Prostate gland (tissue), 2 donors: ENCODE measurements around the gene DAGLA.

Source experiments
- CTCF ChIP-seq, 4 experiments: fragments of 200-600 bp in 2 of 4; fragments of 450-650 bp in 2 of 4; sonication (generic) in 2 of 4; IDR thresholded peaks; 1 replicate in 3 of 4; 2 replicates in 1 of 4; pipeline ENCODE4 v1.5.1; 2016 to 2019; ENCODE audit warnings: antibody characterized with exemption in 4 of 4, mild to moderate bottlenecking in 2 of 4, moderate library complexity in 2 of 4
- POLR2A ChIP-seq: fragments of 450-650 bp; IDR thresholded peaks from one replicate; pipeline ENCODE4 v1.6.1; 2016; ENCODE audit warnings: antibody characterized with exemption, mild to moderate bottlenecking
- POLR2AphosphoS5 ChIP-seq: sonication (generic); formaldehyde crosslinking; IDR thresholded peaks from one replicate; pipeline ENCODE4 v1.6.1; 2017; ENCODE audit warnings: antibody characterized with exemption

- TF ChIP-seq CTCF (IDR thresholded peaks at IDR 0.05) (no peak), POLR2A (no peak), POLR2AphosphoS5 (no peak)
Measured at GRCh38 chr11:61666684-61667297, 13.4 kb upstream of the DAGLA start.
